CD4-positive, alpha-beta T cell treated with Interferon alpha-2 for 1 hour (primary cell): Measurements from ENCODE around the gene ZNRF4.
"Not testable (repeated sequence)": the region's sequence is repeated elsewhere in the genome, so short reads cannot be mapped to it uniquely, and the experiment has no call there.

Experiments
- DNase-seq, 2 donors: peaks; one replicate each; pipeline ENCODE4 v3.0.0-alpha.2; 2020 to 2022

Gene ZNRF4, protein sequence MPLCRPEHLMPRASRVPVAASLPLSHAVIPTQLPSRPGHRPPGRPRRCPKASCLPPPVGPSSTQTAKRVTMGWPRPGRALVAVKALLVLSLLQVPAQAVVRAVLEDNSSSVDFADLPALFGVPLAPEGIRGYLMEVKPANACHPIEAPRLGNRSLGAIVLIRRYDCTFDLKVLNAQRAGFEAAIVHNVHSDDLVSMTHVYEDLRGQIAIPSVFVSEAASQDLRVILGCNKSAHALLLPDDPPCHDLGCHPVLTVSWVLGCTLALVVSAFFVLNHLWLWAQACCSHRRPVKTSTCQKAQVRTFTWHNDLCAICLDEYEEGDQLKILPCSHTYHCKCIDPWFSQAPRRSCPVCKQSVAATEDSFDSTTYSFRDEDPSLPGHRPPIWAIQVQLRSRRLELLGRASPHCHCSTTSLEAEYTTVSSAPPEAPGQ

DNA sequence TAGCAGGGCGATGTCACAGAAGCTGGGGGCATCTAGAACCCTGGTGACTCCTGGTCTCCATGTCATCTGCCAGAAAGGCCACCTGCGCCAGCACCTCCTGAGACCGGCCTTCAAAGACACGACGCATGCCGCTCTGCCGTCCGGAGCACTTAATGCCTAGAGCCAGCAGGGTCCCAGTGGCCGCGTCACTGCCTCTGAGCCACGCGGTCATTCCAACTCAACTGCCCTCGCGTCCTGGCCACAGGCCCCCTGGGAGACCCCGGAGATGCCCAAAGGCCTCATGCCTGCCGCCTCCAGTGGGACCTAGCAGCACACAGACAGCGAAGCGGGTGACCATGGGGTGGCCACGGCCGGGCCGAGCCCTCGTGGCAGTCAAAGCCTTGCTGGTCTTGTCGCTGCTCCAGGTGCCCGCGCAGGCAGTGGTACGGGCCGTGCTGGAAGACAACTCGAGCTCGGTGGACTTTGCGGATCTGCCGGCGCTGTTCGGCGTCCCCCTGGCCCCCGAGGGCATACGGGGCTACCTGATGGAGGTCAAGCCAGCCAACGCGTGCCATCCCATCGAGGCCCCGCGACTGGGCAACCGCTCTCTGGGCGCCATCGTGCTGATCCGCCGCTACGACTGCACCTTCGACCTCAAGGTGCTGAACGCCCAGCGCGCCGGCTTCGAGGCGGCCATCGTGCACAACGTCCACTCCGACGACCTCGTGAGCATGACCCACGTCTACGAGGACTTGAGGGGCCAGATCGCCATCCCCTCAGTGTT lies at the start of gene ZNRF4:
TSS of gene ZNRF4 (plus strand) at position 51 of the 763 bp plus-strand sequence. CDS start at position 126, 75 bp downstream.
- DNase-seq, result no peak

DNA sequence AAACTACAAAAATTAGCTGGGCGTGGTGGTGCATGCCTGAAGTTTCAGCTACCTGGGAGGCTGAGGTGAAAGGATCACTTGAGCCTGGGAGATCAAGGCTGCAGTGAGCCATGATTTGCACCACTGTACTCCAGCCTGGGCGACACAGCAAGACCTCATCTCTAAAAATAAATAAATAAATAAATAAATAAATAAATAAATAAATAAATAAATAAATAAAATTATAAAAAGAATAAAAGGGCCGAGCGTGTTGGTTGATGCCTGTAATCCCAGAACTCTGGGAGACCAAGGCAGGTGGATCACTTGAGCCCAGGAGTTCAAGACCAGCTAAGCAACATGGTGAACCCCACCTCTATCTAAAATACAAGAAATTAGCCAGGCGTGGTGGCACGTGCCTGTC lies 49.0 kb upstream of the ZNRF4 start:
- DNase-seq, result not testable (repeated sequence)

DNA sequence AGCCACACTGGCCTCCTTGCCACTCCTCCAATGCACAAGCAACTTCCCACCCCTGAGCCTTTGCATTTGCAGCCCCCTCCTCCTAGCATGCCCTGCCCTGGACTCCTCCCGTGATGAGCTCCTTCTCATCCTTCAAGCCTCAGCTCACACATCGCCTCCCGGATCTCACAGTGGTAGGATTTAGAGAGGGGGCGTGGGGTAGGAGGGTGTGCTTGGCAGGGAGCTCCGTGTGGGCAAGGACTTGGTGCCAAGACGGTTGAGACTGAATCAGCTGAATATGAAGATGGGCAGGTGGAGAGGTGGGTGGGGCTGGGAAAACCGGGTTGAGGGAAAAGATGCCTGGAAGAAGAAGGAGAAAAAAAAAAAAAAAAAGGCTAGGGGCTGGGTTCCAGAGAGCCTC lies 48.4 kb upstream of the ZNRF4 start:
- no peak for DNase-seq

DNA sequence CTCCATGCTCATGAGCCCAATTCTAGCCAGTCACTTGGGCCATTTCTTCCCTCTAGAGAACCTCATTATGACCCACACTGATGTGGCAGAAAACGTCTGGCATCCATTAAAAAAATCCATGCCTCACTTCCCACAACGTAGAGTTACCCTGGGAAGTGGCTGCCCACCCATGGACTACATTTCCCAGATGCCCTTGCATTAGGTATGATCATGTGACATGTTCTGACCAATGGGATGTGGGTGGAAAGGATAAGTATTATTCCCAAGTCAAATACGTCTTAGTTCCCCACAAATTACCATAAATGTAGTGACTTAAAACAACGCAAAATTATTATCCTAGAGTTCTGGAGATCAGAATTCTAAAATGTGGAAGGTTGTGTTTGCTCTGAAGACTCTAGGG lies 47.9 kb upstream of the ZNRF4 start:
- DNase-seq, result no peak

DNA sequence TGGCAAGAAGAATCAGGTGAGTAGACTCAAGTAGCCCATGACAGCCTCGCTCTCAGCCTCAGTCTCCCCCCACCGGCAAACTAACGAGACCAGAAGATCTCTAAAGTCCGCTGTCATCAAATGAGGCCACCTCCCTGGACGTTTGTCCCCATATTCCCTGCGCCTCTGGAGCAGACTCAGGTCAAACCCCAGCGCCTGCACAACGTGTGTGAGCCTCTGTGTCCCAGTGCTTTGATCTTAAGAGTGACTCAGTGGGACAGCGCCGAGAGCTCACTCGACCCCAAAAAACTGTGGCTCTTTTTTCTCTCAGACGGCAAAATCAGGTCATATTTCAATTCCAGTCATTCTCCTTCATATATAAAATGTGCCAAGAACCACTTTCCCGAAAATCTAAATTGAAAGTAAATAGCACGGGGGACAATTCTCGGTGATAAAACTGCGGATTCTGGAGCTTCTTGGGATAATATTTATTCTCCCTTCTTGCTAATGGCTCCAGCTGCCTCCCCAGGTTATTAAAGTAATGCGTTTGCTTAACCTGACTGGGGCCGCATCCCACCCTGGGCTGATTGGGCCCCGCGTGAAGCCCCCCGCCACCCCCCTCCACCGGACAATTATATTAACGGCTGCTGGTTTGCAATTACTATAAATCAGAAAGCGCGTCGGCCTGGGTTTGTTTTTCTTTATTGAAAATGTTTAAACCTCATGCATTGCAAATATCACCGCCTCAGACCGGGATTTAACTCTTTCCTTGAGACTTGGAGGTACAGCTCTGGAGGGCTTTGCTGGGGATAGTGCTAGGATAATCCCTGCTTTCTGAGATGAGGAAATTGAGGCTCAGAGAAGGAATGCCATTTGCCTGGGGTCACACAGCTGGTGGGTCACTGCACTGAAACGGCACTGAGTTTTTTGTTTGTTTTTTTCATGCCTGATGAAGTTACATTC lies 37.5 kb upstream of the ZNRF4 start:
- DNase-seq, result no peak

DNA sequence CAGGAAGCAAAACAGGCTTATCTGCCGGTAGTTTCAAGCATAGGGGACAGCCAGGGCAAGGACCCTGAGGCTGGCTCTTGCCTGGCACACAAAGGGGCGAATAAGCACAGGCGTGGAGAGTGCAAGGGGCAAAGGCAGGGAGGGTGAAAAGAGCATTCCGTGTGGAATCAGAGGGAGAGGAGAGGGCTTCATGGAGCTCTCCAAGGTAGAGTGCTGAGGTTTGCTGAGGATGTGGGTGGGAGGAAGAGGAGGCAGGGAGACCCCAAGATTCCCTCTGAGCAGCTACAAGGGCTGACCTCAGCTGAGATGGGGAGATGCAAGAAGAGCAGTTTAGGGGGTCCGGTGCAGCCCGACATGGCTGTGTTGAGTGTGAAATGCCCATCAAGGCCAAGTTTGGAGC lies 36.5 kb upstream of the ZNRF4 start:
- no peak for DNase-seq

DNA sequence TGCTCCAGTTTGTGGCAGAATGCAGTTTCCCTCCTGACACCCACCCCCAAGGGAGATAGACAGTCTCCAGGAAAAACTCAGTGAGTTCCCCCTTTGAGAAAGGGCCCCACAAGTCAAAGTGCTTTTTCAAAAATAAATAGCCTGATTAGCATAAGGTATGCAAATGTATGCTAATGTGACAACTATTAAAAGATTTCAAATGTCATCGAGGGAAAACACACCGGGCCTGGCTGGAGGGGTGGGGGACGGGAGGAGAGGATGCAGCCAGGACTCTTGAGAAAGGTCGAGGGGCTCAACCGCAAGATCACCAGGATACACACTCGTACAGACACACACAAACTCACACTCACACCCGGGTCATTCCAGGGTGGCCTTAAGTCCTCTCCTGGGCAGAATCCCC lies 34.3 kb upstream of the ZNRF4 start:
- no peak for DNase-seq

DNA sequence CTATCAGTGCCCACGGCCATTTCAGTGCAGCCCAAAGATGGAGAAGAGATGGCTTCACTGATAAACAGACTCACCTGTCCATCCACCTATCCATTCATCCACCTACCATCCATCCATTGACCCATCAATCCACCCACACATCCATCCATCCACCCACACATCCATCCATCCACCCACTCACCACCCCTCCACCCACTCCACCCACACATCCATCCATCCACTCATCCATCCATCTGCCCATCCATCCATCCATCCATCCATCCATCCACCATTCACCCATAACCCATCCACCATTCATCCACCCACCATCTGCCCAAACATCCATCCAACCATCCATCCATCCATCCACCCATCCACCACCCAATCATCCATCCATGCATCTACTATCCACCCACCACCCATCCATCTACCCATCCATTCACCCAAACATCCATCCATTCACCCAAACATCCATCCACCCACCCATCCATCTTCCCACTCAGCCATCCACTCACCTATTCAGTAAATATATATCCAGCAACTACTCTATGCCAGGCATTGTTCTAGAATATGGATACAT lies 31.6 kb upstream of the ZNRF4 start:
- DNase-seq, result no peak

DNA sequence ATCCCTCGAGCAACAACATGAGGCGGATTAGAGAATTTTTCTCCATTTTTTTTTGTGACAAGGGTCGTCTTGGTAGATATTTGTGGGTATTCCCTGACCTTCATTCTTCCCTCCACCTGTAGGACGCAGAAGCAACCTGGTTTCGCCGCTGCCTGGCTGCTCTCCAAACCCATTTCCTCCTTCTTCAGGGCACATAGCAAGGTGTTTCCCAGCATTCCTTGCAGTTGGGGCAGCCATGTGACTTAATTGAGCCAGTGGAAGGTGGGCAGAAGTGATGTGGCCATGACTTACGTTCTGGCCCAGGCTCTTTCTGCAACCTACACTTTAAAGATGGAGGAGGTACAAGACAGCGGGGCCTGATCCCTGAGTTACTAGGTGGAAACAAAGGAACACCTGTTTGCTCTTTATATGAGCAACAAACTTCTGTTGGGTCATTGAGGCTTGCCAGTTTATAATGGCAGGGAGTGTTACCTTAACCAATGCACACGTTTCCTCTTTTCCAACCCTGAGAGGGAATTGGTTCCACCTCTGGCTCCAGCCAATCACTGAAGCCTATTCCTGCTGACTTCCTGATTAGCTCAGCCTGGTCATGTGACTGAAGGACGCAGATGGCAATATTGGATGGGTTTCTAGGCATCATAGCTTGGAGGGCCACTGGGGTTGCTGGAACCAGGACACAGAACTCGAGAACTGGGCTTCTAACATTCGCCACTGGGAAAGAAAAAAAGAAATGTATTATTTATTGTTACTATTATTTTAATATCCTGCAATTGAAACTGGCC lies 30.8 kb upstream of the ZNRF4 start:
- no peak for DNase-seq

DNA sequence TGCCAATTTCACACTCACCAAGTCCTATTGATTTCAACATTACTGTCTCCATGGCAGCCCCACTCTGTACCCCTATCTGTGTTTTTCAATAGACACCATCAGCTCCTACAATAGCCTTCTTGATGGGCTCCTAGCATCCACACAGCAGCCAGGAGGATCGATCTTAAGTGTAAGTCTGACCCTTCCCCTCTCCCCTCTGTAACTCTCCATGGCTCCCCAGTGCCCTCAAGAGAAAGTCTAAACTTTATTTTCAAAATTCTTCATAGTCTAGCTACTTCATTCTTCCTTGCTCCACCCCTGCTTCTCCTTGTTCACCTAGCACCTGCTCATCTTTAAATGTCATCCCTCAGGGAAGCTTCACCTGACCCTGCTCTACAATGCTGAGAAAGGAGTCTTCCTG lies 30.0 kb upstream of the ZNRF4 start:
- DNase-seq, result no peak

DNA sequence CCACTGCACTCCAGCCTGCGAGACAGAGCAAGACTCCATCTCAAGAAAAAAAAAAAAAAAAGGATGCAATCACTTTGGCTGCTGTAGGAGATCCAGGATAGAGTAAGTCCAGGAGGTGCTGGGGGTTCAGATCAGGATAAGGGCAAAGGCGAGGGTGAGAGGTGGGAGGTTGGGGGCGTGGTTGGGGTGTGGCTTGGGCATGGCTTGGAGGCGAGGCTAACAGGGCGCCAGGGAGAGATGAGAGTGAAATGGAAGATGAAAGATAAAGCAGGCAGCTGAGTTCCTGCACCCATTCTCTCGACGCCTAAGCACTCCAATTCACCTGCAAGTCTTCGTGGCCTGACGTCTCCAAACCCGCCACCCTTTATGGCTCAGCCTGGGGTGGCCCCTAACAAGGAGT lies 25.0 kb upstream of the ZNRF4 start:
- no peak for DNase-seq

DNA sequence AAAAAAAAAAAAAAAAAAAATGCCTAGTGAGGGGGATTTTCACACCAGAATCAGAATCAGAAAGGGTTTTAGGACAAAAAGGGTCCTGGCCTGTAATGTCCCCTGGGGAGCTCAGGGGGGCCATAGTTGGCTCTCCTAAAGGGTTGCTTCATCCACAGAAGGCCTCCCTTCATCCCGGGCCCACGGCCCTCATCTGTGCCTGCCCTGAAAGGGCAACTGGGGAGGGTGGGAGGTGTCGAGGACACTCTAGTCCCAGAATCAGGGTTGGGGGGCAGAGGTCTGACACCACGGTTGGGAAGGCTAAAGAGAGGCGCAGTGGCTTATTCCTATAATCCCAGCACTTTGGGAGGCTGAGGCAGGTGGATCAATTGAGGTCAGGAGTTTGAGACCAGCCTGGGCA lies 22.5 kb upstream of the ZNRF4 start:
- no peak for DNase-seq

DNA sequence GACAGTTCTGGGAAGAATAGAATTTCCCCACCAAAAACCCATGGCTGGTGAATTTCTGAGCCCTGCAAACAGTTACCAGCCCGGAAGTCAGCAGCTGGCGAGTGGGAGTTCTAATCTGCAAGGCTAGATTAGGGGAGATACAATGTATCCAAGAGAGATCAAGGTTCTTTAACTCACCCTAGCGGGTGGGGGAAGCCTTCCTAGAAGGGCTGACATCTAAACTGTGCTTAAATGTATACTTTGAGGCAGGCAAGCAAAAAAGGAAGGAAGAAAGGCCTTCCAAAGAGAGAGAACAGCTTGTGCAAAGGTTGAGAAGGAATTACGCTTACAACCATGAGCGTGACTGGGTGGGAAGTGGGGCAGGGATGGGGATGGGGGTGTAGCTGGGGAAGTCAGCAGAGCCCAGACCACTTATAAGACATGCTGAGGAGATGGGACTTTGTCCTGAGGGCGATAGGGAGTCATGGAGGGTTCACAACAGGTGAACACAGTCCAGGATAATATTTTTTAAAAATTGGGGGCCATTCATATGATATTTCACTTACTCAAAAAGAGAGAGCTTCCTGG lies 20.8 kb upstream of the ZNRF4 start:
- DNase-seq, result no peak

DNA sequence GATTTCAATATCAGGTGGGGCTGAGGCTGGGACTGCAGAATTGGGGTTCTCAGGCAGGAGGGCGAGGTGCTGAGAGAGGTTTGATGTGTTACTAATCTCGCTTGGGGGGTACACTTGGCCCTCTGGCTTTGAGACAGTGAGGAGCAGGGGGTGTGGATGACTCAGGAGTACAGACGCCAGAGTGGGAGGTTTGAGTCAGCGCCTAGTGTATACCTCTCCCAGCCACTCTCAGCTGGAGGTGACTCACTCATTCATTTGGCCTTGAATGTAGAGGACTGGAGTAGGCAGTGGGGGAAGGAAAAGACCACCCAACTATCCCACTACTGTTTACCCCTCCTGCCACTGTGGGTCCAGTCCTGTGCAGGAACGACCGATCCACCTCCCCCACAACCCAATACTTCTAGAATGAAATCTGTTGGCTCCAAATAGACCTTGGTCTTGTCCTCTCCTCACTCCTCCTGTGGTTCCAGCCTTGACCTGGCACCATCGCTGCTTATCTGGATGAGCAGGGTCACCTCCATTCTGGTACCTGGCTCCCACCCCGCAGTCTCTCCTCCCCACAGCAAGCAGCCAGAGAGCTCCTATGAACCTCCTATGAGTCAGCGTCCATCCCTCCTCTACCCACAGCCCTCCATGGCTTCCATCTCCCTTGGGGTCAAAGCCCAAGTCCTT lies 20.1 kb upstream of the ZNRF4 start:
- DNase-seq, result no peak

DNA sequence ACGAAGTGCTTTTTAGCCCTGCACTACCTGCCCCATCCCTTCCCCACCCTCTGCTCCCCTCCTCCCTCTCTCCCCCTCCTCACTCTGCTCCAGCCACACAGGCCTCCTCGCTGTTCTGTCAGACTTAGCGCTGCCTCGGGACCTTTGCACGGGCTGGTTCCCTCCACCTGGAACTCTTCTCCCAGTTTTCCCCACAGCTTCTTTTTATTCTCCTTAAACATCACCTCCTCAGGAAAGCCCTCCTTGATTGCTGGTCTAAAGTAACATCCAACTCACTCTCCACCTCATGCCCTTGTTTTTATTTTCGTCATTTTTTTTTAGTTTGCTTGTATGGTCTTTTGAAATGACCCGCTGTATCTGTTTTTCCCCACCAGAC lies 19.6 kb upstream of the ZNRF4 start:
- DNase-seq, result no peak

DNA sequence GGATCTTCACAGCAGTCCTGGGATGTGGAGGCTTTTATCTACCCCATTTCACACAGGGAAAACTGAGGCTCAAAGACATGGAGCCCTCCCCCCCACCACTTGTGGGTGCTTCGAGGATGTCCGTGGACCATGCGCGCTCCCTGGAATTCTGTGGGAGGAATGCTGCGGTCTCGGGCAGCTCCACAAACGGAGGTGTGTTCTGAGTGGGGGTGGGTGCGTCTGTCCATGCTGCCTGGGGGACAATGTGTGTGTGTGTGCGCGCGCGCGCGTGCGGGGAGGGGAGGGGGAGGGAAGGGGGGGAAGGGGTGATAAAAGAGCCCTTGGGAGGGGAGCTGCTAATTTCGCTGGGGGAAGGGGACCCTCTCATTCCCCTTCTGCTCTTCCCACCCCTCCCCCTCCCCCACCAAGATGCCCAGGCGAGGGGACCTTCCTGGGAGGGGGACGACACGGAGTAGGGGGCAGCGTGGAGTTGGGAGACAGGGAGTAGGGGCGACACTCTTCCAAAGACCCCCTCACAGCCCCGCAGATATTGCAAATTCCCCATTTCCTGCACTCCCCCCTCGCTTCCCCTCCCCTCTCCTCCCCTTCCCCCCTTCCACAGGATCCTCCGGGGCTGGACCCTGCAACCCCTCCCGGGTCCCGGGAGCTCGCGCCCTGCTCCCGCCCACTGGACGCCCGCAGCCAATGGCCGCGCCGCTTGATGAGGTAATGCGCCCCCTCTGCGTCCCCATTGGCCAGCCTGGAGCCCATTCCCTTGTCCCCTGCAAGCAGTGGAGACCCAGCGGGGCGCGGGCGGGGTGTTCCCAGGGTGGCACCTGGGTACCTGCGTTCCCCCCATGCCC lies 18.9 kb upstream of the ZNRF4 start:
- DNase-seq, result no peak

DNA sequence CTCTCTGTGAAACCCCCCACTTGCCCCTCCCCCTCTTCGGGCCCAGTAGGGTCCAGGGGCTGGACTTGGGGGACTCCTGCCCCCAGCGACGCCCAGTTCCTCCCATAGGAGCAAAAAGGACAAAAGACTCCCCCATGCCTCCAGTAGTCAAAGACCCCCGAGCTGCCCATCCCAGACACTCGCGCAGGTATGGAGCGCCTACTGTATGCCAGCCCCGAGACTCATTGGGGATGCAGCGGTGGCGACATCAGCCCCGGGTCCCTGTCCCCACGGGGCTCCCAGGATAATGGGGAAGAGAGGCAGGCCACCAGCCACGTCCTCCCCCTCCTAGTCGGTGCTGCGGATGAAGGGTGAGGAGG lies 18.3 kb upstream of the ZNRF4 start:
- no peak for DNase-seq

DNA sequence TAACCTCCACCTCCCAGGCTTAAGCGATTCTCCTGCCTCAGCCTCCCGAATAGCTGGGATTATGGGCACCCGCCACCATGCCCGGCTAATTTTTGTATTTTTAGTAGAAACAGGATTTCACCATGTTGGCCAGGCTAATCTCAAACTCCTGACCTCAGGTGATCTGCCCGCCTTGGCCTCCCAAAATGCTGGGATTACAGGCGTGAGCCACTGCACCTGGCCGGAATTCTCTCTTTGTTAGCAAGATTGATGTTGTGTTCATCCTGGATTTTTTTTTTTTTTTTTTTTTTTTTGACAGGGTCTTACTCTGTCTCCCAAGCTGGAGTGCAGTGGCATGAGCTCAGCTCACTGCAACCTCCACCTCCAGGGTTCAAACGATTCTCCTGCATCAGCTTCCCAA lies 16.5 kb upstream of the ZNRF4 start:
- DNase-seq, result not testable (repeated sequence)

DNA sequence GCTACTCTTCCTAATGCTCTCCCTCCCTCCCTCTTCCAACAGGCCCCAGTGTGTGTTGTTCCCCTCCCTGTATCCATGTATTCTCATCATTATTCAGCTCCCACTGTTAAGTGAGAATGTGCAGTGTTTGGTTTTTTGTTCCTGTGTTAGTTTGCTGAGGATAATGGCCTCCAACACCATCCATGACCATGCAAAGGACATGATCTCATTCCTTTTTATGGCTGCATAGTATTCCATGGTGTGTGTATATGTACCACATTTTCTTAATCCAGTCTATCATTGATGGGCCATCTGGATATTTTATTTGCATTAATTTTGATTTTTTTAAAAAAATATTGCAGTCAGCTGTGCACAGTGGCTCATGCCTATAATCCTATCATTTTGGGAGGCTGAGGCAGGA lies 15.8 kb upstream of the ZNRF4 start:
- no peak for DNase-seq

DNA sequence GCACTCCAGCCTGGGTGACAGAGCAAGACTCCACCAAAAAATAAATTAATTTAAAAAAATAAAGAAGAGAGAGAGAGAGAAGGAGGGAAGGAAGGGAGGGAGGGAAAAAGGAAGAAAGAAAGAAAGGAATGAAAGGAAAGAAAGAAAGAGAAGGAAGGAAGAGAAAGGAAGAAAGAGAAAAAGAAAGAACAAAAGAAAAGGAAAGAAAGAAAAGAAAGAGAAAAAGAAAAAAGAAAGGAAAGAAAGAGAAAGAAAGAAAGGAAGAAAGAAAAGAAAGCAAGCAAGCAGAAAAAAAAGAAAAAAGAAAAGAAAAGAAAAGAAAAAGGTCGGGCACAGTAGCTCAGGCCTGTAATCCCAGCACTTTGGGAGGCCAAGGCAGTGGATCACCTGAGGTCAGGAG lies 14.9 kb upstream of the ZNRF4 start:
- no peak for DNase-seq
